Loucy (cell line): ENCODE measurements around the gene ALX1.

Experiments
- H2AFZ ChIP-seq: fragments of 200-600 bp; sonication (generic); 2 replicates; pipeline ENCODE4 v1.6.0; 2016; ENCODE audit warnings: antibody characterized with exemption, mild to moderate bottlenecking, low read length, moderate library complexity
- H3F3A ChIP-seq: fragments of 200-600 bp; 2 replicates; pipeline ENCODE4 v1.6.0; 2016; ENCODE audit warnings: antibody characterized with exemption, low read depth, mild to moderate bottlenecking
- H3K27me3 ChIP-seq: fragments of 200-600 bp; sonication (generic); 2 replicates; pipeline ENCODE4 v1.6.1; 2014; ENCODE audit warnings: low read length, mild to moderate bottlenecking; ENCODE audit not compliant: insufficient read depth, poor library complexity, severe bottlenecking
- H3K36me3 ChIP-seq: fragments of 200-600 bp; sonication (generic); 2 replicates; pipeline ENCODE4 v1.6.1; 2016; ENCODE audit warnings: low read length; ENCODE audit not compliant: insufficient read depth
- H3K4me1 ChIP-seq: fragments of 200-600 bp; sonication (generic); 2 replicates; pipeline ENCODE4 v1.5.1; 2014; ENCODE audit warnings: low read length, mild to moderate bottlenecking; ENCODE audit not compliant: insufficient read depth, poor library complexity, severe bottlenecking
- H3K4me2 ChIP-seq: fragments of 200-600 bp; sonication (generic); 2 replicates; pipeline ENCODE4 v1.6.0; 2014; ENCODE audit warnings: antibody characterized with exemption, low read length, low read depth, mild to moderate bottlenecking; ENCODE audit not compliant: poor library complexity, severe bottlenecking
- H3K4me3 ChIP-seq: fragments of 200-600 bp; sonication (generic); 2 replicates; pipeline ENCODE4 v1.5.1; 2014; ENCODE audit warnings: low read length, mild to moderate bottlenecking, mixed read lengths; ENCODE audit not compliant: poor library complexity, severe bottlenecking
- H3K79me2 ChIP-seq: fragments of 200-600 bp; sonication (generic); 2 replicates; pipeline ENCODE4 v1.6.1; 2014; ENCODE audit warnings: low read length; ENCODE audit not compliant: insufficient read depth
- H3K9ac ChIP-seq: fragments of 200-600 bp; sonication (generic); 2 replicates; pipeline ENCODE4 v1.6.0; 2014; ENCODE audit warnings: mild to moderate bottlenecking, low read depth, low read length, moderate library complexity; ENCODE audit not compliant: poor library complexity, severe bottlenecking
- H3K9me2 ChIP-seq: fragments of 200-600 bp; sonication (generic); replicated peaks from 2 replicates; pipeline ENCODE4 v1.6.1; 2016; ENCODE audit warnings: low read depth, low read length, mixed read lengths
- H3K9me3 ChIP-seq: fragments of 200-600 bp; sonication (generic); 2 replicates; pipeline ENCODE4 v1.6.1; 2014; ENCODE audit warnings: mild to moderate bottlenecking, antibody characterized with exemption, low read length, low read depth; ENCODE audit not compliant: insufficient read depth
- H4K20me1 ChIP-seq: fragments of 200-600 bp; sonication (generic); 2 replicates; pipeline ENCODE4 v1.6.0; 2014; ENCODE audit warnings: antibody characterized with exemption, low read length, mild to moderate bottlenecking; ENCODE audit not compliant: insufficient read depth, poor library complexity, severe bottlenecking
- EZH2phosphoT487 ChIP-seq: fragments of 200-600 bp; IDR thresholded peaks from 2 replicates; pipeline ENCODE4 v1.6.1; 2018; ENCODE audit warnings: antibody characterized with exemption, mild to moderate bottlenecking, moderate library complexity, borderline replicate concordance
- TF ChIP-seq, protein P1 (sequence below): fragments of 200-600 bp; sonication (generic); conservative IDR thresholded peaks from 2 replicates; pipeline ENCODE4 v1.5.1; 2014; ENCODE audit warnings: mild to moderate bottlenecking, antibody characterized with exemption, low read length

The ALX1 gene

DNA sequence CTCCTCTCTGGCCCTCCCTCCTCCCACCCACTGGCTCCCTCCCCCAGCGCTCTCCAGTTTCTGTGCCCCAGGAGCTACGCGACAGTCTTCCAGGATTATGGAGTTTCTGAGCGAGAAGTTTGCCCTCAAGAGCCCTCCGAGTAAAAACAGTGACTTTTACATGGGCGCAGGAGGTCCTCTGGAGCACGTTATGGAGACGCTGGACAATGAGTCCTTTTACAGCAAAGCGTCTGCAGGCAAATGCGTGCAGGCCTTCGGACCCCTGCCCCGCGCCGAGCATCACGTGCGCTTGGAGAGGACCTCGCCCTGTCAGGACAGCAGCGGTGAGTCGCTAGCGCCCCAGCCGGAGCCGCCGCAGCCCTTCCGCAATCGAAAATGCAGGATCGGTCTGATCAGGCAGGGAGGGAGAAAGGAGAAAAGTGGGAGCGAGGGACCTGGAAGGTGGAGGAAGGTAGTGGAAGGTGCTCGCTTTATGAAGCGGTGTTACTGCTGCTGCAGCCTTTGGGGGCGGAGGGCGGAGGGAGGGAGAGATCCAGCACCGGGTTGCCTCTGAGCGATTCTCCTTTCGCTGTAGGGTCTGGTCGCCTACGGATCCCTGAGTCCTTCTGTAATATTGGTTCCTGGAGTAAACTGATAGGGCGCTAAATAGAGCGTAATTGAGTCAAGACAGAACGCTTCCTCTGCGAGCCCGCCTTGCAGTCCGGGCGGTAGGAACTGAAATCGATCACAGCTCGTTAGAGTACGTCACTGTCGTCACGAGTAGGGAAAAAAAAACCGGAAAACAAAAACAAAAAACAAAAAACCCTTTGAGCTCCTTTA lies at the start of gene ALX1:
Gene ALX1 (plus strand): TSS at position 56 of the 819 bp plus-strand sequence. CDS start 42 bp downstream, at position 98.
- no peaks in the 10 kb centered on the region for H3K9me2 ChIP-seq
- no peak for TF ChIP-seq EZH2phosphoT487
- TF ChIP-seq, protein P1, sequence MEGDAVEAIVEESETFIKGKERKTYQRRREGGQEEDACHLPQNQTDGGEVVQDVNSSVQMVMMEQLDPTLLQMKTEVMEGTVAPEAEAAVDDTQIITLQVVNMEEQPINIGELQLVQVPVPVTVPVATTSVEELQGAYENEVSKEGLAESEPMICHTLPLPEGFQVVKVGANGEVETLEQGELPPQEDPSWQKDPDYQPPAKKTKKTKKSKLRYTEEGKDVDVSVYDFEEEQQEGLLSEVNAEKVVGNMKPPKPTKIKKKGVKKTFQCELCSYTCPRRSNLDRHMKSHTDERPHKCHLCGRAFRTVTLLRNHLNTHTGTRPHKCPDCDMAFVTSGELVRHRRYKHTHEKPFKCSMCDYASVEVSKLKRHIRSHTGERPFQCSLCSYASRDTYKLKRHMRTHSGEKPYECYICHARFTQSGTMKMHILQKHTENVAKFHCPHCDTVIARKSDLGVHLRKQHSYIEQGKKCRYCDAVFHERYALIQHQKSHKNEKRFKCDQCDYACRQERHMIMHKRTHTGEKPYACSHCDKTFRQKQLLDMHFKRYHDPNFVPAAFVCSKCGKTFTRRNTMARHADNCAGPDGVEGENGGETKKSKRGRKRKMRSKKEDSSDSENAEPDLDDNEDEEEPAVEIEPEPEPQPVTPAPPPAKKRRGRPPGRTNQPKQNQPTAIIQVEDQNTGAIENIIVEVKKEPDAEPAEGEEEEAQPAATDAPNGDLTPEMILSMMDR = no peak
- no peaks in the 10 kb centered on the region for H3F3A ChIP-seq
- no peaks in the 10 kb centered on the region for H3K36me3 ChIP-seq
- H3K9me3 ChIP-seq = no peaks in the 10 kb centered on the region
- H2AFZ ChIP-seq = no peak within 1 kb of the TSS
- H3K79me2 ChIP-seq = no peaks in the 10 kb centered on the region
- no peaks in the 10 kb centered on the region for H3K27me3 ChIP-seq
- no peak within 1 kb of the TSS for H3K4me3 ChIP-seq
- no peak within 1 kb of the TSS for H3K4me2 ChIP-seq
- no peaks in the 10 kb centered on the region for H4K20me1 ChIP-seq
- no peak within 1 kb of the TSS for H3K9ac ChIP-seq
- H3K4me1 ChIP-seq = no peaks in the 10 kb centered on the region

- Histone ChIP-seq H3K4me2 (no peak overlapping the region), H2AFZ (no peak overlapping the region), H3K9me2 (no peaks in the 10 kb centered on the region), H3K27me3 (no peaks in the 10 kb centered on the region), H4K20me1 (no peaks in the 10 kb centered on the region), H3K9me3 (no peaks in the 10 kb centered on the region), H3K4me3 (no peak overlapping the region), H3K36me3 (no peaks in the 10 kb centered on the region), H3K9ac (no peak overlapping the region), H3F3A (no peaks in the 10 kb centered on the region), H3K79me2 (no peaks in the 10 kb centered on the region), H3K4me1 (no peaks in the 10 kb centered on the region)
- no peak for TF ChIP-seq EZH2phosphoT487
- TF ChIP-seq, protein P1 = no peak
These were observed 42.7 kb upstream of the ALX1 start for GRCh38 chr12:85237327-85237726.

GRCh38 chr12:85244561-85244960 lies 35.5 kb upstream of the ALX1 start:
- Histone ChIP-seq H3K4me3 (no peak overlapping the region), H3K9me2 (no peaks in the 10 kb centered on the region), H3K4me2 (no peak overlapping the region), H3K27me3 (no peaks in the 10 kb centered on the region), H3K9me3 (no peaks in the 10 kb centered on the region), H3F3A (no peaks in the 10 kb centered on the region), H4K20me1 (no peaks in the 10 kb centered on the region), H3K9ac (no peak overlapping the region), H3K36me3 (no peaks in the 10 kb centered on the region), H3K79me2 (no peaks in the 10 kb centered on the region), H2AFZ (no peak overlapping the region), H3K4me1 (no peaks in the 10 kb centered on the region)
- TF ChIP-seq, protein P1 = no peak
- no peak for TF ChIP-seq EZH2phosphoT487
